Vagina (tissue), 2 donors: ENCODE results near the gene SLC46A3. TPM values are rescaled to one million over a fixed set of nuclear protein-coding genes. Genes with fewer than 3 reads are reported as not detected.

Experiments
- DNase-seq, 2 donors: peaks; one replicate each; pipeline ENCODE4 v3.0.0-alpha.2; 2017; ENCODE audit errors: extremely low spot score in 2 of 2
- H3K27ac ChIP-seq: fragments of 200-600 bp; sonication (generic); one replicate; pipeline ENCODE4 v1.5.1; 2019
- H3K27me3 ChIP-seq: fragments of 200-600 bp; sonication (generic); one replicate; pipeline ENCODE4 v1.5.1; 2019
- H3K36me3 ChIP-seq, 2 donors: fragments of 200-600 bp; sonication (generic); one replicate each; pipeline ENCODE4 v1.5.1; 2017 to 2019
- H3K4me1 ChIP-seq: fragments of 200-600 bp; sonication (generic); one replicate; pipeline ENCODE4 v1.5.1; 2019
- H3K4me3 ChIP-seq, 2 donors: fragments of 200-600 bp; sonication (generic); 1 replicate in 1 of 2; 2 replicates in 1 of 2; pipeline ENCODE4 v1.5.1; 2016 to 2019
- H3K9me3 ChIP-seq: fragments of 200-600 bp; sonication (generic); one replicate; pipeline ENCODE4 v1.5.1; 2019
- POLR2A ChIP-seq, 2 donors: fragments of 450-650 bp; IDR thresholded peaks; one replicate each; pipeline ENCODE4 v1.6.1; 2017; ENCODE audit warnings: antibody characterized with exemption in 2 of 2, mild to moderate bottlenecking in 2 of 2, moderate library complexity in 2 of 2
- POLR2AphosphoS5 ChIP-seq, 2 donors: sonication (generic); formaldehyde crosslinking; IDR thresholded peaks; one replicate each; pipeline ENCODE4 v1.9.0; 2017; ENCODE audit warnings: antibody characterized with exemption in 2 of 2, mild to moderate bottlenecking in 2 of 2, low read depth in 1 of 2; ENCODE audit not compliant: insufficient read depth in 1 of 2
- intact Hi-C: fragments of 100-400 bp; cut with DNase I; formaldehyde crosslinking; loops from one replicate; pipeline ENCODE4 v1.15.1; 2023
- total RNA-seq: library from RNA; depleted of rRNA; stranded (reverse); fragments of >200 nt; gene quantifications from one replicate; pipeline ENCODE4 v1.2.3, GENCODE V29; 2016
- TF ChIP-seq, protein P1 (sequence below), 3 experiments: fragments of 450-650 bp in 2 of 3; fragments of 200-600 bp in 1 of 3; sonication (generic) in 1 of 3; IDR thresholded peaks; one replicate each; pipeline ENCODE4 v1.5.1; 2017 to 2019; ENCODE audit warnings: antibody characterized with exemption in 3 of 3, mild to moderate bottlenecking in 2 of 3, moderate library complexity in 2 of 3

Gene SLC46A3, protein sequence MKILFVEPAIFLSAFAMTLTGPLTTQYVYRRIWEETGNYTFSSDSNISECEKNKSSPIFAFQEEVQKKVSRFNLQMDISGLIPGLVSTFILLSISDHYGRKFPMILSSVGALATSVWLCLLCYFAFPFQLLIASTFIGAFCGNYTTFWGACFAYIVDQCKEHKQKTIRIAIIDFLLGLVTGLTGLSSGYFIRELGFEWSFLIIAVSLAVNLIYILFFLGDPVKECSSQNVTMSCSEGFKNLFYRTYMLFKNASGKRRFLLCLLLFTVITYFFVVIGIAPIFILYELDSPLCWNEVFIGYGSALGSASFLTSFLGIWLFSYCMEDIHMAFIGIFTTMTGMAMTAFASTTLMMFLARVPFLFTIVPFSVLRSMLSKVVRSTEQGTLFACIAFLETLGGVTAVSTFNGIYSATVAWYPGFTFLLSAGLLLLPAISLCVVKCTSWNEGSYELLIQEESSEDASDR
- total RNA-seq: 5.2 TPM

DNA sequence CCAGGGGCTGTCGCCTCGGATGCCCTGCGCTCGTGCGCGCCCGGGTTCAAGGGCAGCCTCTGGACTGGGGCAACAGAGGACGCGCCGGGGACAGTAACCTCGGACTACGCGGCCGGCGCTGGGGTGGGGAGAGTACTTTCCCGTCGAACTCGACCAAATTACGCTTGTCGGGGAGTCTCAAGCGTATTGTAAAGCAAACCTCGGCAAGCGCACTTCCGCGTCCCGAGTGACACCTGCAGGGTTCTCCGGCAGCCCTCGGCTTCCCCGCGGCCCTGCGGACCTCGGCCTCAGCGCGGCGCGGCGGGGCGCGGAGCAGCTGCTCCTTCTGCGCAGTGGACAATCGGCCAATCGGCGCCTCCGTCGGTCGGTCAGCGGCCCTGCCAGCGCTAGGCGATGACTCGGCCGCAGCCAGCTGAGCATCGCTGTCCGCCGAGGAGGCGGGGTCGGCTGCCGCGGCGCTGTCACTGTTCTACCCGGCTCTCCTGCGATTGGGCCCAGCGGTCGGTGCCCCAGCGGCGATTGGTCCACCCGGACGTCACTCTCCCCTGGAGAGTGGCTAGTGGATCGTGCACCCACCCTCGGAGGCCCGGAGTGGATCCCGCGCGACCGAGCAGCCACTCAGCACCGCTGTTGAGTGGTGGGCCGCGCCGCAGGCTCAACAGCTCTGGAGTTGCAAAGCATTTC is at the start of gene SLC46A3:
Gene SLC46A3 (minus strand): TSS at position 428 of the 684 bp plus-strand sequence. CDS start 972 bp downstream, outside the sequence.
- intact Hi-C loops: no loop called here

DNA sequence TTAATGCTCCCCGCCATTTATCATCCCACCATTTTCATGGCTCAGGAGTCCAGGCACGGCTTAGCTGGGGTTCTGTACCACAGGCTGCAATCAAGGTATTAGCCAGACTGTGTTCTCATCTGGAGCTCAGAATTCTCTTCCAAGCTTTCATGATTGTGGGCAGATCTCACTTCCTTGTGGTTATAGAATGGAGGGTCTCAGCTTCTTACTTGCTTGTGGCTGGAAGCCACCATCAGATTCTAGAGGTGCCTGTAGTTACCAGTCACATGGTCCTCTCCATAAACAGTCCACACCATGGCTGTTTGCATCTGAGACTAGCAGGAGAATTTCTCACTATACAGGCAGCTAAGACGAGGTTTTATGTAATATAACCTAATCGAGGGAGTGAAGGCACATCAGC is 45.1 kb upstream of the SLC46A3 start:
- no peak for DNase-seq
- Histone ChIP-seq H3K27ac (no peak overlapping the region), H3K9me3 (no peaks in the 10 kb centered on the region), H3K27me3 (no peaks in the 10 kb centered on the region), H3K36me3 (no peaks in the 10 kb centered on the region), H3K4me3 (no peak overlapping the region), H3K4me1 (no peaks in the 10 kb centered on the region)
- intact Hi-C loops: no loop called here
- TF ChIP-seq, protein P1, sequence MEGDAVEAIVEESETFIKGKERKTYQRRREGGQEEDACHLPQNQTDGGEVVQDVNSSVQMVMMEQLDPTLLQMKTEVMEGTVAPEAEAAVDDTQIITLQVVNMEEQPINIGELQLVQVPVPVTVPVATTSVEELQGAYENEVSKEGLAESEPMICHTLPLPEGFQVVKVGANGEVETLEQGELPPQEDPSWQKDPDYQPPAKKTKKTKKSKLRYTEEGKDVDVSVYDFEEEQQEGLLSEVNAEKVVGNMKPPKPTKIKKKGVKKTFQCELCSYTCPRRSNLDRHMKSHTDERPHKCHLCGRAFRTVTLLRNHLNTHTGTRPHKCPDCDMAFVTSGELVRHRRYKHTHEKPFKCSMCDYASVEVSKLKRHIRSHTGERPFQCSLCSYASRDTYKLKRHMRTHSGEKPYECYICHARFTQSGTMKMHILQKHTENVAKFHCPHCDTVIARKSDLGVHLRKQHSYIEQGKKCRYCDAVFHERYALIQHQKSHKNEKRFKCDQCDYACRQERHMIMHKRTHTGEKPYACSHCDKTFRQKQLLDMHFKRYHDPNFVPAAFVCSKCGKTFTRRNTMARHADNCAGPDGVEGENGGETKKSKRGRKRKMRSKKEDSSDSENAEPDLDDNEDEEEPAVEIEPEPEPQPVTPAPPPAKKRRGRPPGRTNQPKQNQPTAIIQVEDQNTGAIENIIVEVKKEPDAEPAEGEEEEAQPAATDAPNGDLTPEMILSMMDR (IDR thresholded peaks at IDR 0.05): no peak
- TF ChIP-seq POLR2A (IDR thresholded peaks at IDR 0.05) (no peak), POLR2AphosphoS5 (IDR thresholded peaks at IDR 0.05; ENCODE audit: insufficient read depth in 1 of 2, low read depth in 1 of 2) (no peak)

More for the DNA sequence above, at the start of gene SLC46A3:
- no peaks in the 10 kb centered on the region for H3K27me3 ChIP-seq
- peak within 1 kb of the TSS; percentile 66 for H3K27ac ChIP-seq
- DNase-seq: peak in 1 of 2 donors; percentile 98
- H3K36me3 ChIP-seq: no peaks in the 10 kb centered on the region
- H3K4me3 ChIP-seq: peak within 1 kb of the TSS; percentile 52 to 75
- no peaks in the 10 kb centered on the region for H3K9me3 ChIP-seq
- TF ChIP-seq, protein P1 (IDR thresholded peaks at IDR 0.05): peak in 1 of 3 experiments; percentile 18
- TF ChIP-seq POLR2A (IDR thresholded peaks at IDR 0.05) (peak in 1 of 2 donors; percentile 15), POLR2AphosphoS5 (IDR thresholded peaks at IDR 0.05; ENCODE audit: insufficient read depth in 1 of 2, low read depth in 1 of 2) (peak; percentile 41 to 83)
- H3K4me1 ChIP-seq: peaks cover 28% of the 10 kb centered on the region

DNA sequence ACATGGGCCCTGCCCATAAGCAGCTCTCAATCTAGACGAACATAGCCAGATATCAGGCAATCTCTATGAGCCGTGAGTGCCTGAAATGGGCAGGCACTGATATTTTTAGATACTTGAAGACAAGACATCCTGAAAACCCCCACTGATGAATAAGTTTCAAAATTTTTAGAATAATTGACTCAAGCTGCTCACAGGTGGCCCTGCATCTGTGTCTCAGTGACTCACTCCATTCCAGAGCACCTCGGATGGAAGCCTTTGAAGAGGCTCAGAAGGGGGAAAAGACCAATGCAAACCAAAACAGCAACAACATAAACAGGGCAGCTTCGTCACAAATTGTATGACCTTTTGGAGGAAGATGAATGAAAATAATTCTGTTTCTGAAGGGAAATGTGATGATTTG is 42.8 kb upstream of the SLC46A3 start:
- no peak for DNase-seq
- H3K4me1 ChIP-seq: no peaks in the 10 kb centered on the region
- intact Hi-C loops: no loop called here
- no peak overlapping the region for H3K4me3 ChIP-seq
- H3K27me3 ChIP-seq: no peaks in the 10 kb centered on the region
- no peak for TF ChIP-seq POLR2A (IDR thresholded peaks at IDR 0.05)
- no peak for TF ChIP-seq POLR2AphosphoS5 (IDR thresholded peaks at IDR 0.05; ENCODE audit: insufficient read depth in 1 of 2, low read depth in 1 of 2)
- TF ChIP-seq, protein P1 (IDR thresholded peaks at IDR 0.05): no peak
- H3K9me3 ChIP-seq: no peaks in the 10 kb centered on the region
- H3K36me3 ChIP-seq: no peaks in the 10 kb centered on the region
- H3K27ac ChIP-seq: no peak overlapping the region

DNA sequence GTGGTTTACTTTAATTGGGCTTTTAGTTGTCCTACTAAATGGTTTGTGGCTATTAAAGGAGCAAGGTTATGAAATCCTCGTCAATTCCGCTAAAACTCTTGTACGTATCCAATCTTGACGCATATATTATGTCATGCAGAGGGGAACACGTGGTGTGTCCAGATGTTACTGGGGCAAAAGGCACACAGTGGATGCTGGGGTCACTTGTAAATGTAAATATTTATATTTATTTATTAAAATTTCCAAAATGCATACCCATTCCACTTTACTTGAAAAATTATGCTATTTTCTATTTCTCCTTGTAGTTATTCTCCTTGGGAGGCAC is 36.7 kb upstream of the SLC46A3 start:
- intact Hi-C loops: no loop called here
- TF ChIP-seq POLR2A (IDR thresholded peaks at IDR 0.05): no peak
- TF ChIP-seq, protein P1 (IDR thresholded peaks at IDR 0.05): no peak
- no peak for TF ChIP-seq POLR2AphosphoS5 (IDR thresholded peaks at IDR 0.05; ENCODE audit: insufficient read depth in 1 of 2, low read depth in 1 of 2)
- Histone ChIP-seq H3K4me1 (peaks cover 22% of the 10 kb centered on the region), H3K27ac (peak overlapping the region; percentile 75), H3K27me3 (no peaks in the 10 kb centered on the region), H3K36me3 (no peaks in the 10 kb centered on the region), H3K9me3 (no peaks in the 10 kb centered on the region), H3K4me3 (peak overlapping the region; percentile 27 to 32)
- DNase-seq: no peak
